ENCODE measurements around the gene CXCR5.
A peak's percentile ranks its signal among the peaks of the same experiment; 100 is the strongest.

CXCR5 gene

DNA sequence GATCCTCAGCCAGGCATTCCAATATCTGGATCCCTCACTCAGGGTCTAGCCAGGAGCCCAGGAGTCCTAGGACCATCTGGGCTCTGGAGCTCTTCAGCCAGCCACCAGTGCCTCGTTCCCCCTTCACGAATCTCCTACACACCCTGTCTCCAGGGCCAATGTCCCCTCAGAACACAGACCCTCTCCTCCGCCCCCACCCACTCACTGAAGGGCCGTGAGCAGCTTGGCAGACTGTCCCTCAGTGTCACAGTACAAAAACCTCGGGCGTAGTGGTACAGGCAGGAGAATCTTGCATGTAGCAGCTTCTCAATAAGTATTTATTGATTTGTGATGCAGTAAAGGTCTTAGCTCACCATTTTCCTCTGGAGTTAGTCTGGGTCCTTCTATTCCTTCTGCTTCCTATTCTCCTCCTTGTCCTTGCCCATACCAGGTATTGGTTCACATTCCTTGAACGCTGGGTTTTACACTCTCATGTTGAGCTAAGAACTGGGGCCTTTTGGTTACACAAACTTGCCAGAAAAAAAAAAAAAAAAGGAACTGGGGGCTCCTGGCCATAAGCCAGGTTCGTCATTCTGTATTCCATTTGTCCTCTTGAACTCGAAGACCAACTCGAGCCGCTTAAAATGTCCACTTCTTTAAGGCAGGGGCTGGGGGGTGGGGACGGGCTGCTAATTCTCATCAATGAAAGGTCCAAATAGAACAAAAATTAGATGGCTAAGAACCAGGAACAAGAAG lies 2.3 kb downstream of the CXCR5 start:
- DNase-seq (ENCODE audit: low read depth) = no peak
- no peak overlapping the region for H3K4me3 ChIP-seq (ENCODE audit: low read depth, low read length)
- TF ChIP-seq, protein P1, sequence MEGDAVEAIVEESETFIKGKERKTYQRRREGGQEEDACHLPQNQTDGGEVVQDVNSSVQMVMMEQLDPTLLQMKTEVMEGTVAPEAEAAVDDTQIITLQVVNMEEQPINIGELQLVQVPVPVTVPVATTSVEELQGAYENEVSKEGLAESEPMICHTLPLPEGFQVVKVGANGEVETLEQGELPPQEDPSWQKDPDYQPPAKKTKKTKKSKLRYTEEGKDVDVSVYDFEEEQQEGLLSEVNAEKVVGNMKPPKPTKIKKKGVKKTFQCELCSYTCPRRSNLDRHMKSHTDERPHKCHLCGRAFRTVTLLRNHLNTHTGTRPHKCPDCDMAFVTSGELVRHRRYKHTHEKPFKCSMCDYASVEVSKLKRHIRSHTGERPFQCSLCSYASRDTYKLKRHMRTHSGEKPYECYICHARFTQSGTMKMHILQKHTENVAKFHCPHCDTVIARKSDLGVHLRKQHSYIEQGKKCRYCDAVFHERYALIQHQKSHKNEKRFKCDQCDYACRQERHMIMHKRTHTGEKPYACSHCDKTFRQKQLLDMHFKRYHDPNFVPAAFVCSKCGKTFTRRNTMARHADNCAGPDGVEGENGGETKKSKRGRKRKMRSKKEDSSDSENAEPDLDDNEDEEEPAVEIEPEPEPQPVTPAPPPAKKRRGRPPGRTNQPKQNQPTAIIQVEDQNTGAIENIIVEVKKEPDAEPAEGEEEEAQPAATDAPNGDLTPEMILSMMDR (conservative IDR thresholded peaks at IDR 0.05; ENCODE audit: low read depth, low read length) = no peak

DNA sequence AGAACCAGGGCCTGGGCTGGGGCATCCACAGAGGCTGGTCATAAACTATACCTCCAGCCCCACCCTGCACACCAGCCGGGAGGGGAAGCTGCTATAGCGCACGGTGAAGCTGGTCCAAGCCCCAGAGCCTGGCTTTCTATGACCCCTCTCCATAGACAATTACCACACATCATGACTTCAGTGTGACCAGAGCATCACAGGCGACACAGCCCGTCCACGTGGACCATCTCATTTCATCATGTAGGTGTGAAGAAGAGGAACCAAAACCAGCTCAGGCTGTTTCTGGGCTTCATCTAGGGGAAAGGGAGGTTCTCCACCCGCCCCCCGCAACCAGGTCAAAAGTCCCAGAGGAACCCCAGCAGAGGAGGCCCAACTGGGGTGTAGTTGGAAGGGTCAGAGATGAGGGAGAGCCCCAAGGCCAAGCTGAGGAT lies 3.0 kb downstream of the CXCR5 start:
- no peak overlapping the region for H3K4me3 ChIP-seq (ENCODE audit: low read depth, low read length)
- TF ChIP-seq, protein P1 (conservative IDR thresholded peaks at IDR 0.05; ENCODE audit: low read depth, low read length) = no peak
- DNase-seq (ENCODE audit: low read depth) = no peak

GRCh38 chr11:118887206-118887605 lies 3.5 kb downstream of the CXCR5 start:
- TF ChIP-seq, protein P1 (conservative IDR thresholded peaks at IDR 0.05; ENCODE audit: low read depth, low read length) = no peak
- H3K4me3 ChIP-seq (ENCODE audit: low read depth, low read length) = no peak overlapping the region
- DNase-seq (ENCODE audit: low read depth) = no peak

- no peak for DNase-seq (ENCODE audit: low read depth)
- TF ChIP-seq, protein P1 (conservative IDR thresholded peaks at IDR 0.05; ENCODE audit: low read depth, low read length) = no peak
- no peak overlapping the region for H3K4me3 ChIP-seq (ENCODE audit: low read depth, low read length)
Observed at GRCh38 chr11:118888398-118888797, 4.7 kb downstream of the CXCR5 start.

- H3K4me3 ChIP-seq (ENCODE audit: low read depth, low read length) = no peak overlapping the region
- TF ChIP-seq, protein P1 (conservative IDR thresholded peaks at IDR 0.05; ENCODE audit: low read depth, low read length) = no peak
- peak; percentile 58 for DNase-seq (ENCODE audit: low read depth)
Observed at GRCh38 chr11:118889797-118890196, 6.1 kb downstream of the CXCR5 start.

- no peak overlapping the region for H3K4me3 ChIP-seq (ENCODE audit: low read depth, low read length)
- TF ChIP-seq, protein P1 (conservative IDR thresholded peaks at IDR 0.05; ENCODE audit: low read depth, low read length) = no peak
- DNase-seq (ENCODE audit: low read depth) = no peak
Observed at GRCh38 chr11:118892514-118892913, 8.8 kb downstream of the CXCR5 start.

GRCh38 chr11:118892964-118893363 lies 9.3 kb downstream of the CXCR5 start:
- TF ChIP-seq, protein P1 (conservative IDR thresholded peaks at IDR 0.05; ENCODE audit: low read depth, low read length) = no peak
- no peak for DNase-seq (ENCODE audit: low read depth)
- H3K4me3 ChIP-seq (ENCODE audit: low read depth, low read length) = no peak overlapping the region
